Parietal lobe (tissue), 1 donor: ENCODE measurements around the gene LSM8. TPM values are rescaled to one million over a fixed set of nuclear protein-coding genes. Genes with fewer than 3 reads are reported as not detected.

Experiments used
- total RNA-seq: library from RNA; depleted of rRNA; stranded (reverse); fragments of >200 nt; gene quantifications from one replicate; pipeline ENCODE4 v1.2.3, GENCODE V29; 2014

LSM8 gene
- total RNA-seq: 93.0 TPM

GRCh38 chr7:118183786-118184564 is at the start of gene LSM8:
Gene LSM8, plus strand, starts transcription at chr7:118184164. Its CDS starts 60 bp downstream, at chr7:118184224.

GRCh38 chr7:118224521-118224920 is 40.6 kb downstream of the LSM8 start, which contains the start of gene ANKRD7:
Gene ANKRD7, plus strand, starts transcription at chr7:118224704. Its CDS starts 127 bp downstream, at chr7:118224831.

Other genes starting within 250 kb of the LSM8 start
- 4.4 TPM for gene ANKRD7, start 40.5 kb downstream of the LSM8 start, total RNA-seq